Activated CD4-positive, alpha-beta T cell treated with anti-CD3 and anti-CD28 coated beads for 24 hours (primary cell): ENCODE data around the gene OR4C6.

Experiments used
- DNase-seq, 2 donors: peaks; one replicate each; pipeline ENCODE4 v3.0.0-alpha.2; 2020; ENCODE audit warnings: low read depth in 2 of 2

OR4C6 gene

GRCh38 chr11:55661901-55662300 is at the start of gene OR4C6:
Gene OR4C6 (plus strand): TSS chr11:55662201. CDS start chr11:55665167, 2,966 bp downstream.
- no peak for DNase-seq

- DNase-seq = no peak
Observed at GRCh38 chr11:55624531-55624930, 37.5 kb upstream of the OR4C6 start.

GRCh38 chr11:55634813-55635212 is 27.2 kb upstream of the OR4C6 start, which contains the start of gene OR4P4:
Gene OR4P4 (plus strand): TSS chr11:55635113.
- DNase-seq = no peak

GRCh38 chr11:55648027-55648426 is 14.0 kb upstream of the OR4C6 start, which contains the start of gene OR4S2:
Gene OR4S2 (plus strand): TSS chr11:55648327. CDS start chr11:55650904, 2,577 bp downstream.
- DNase-seq = no peak

- DNase-seq = no peak
Observed at GRCh38 chr11:55652560-55652959, 9.4 kb upstream of the OR4C6 start.

GRCh38 chr11:55655096-55655495 is 6.9 kb upstream of the OR4C6 start:
- no peak for DNase-seq

- DNase-seq = no peak
Observed at GRCh38 chr11:55658031-55658573, 3.9 kb upstream of the OR4C6 start.

- DNase-seq = no peak
Observed at GRCh38 chr11:55658608-55659007, 3.4 kb upstream of the OR4C6 start.

GRCh38 chr11:55669376-55669775 is 7.4 kb downstream of the OR4C6 start:
- DNase-seq = no peak

GRCh38 chr11:55673860-55674259 is 11.9 kb downstream of the OR4C6 start:
- no peak for DNase-seq

- DNase-seq = no peak
Observed at GRCh38 chr11:55697817-55698216, 35.8 kb downstream of the OR4C6 start.

GRCh38 chr11:55701429-55701828 is 39.4 kb downstream of the OR4C6 start:
- no peak for DNase-seq

- DNase-seq = no peak
Observed at GRCh38 chr11:55707029-55707428, 45.0 kb downstream of the OR4C6 start.

- no peak for DNase-seq
Observed at GRCh38 chr11:55714982-55715888, 53.2 kb downstream of the OR4C6 start.
